Activated naive CD4-positive, alpha-beta T cell treated with anti-CD3 and anti-CD28 coated beads, Interleukin-2, amount 10 ng/mL, durations not matched to agents 7 days and 5 days (primary cell): ENCODE data around the gene TRIM37.
A peak's percentile ranks its signal among the peaks of the same experiment; 100 is the strongest.

ENCODE experiments used
- CTCF ChIA-PET: fragments of 350-600 bp; sonication (Branson Sonifier 250); formaldehyde crosslinking; loops from one replicate; lab custom pipeline; 2021; ENCODE audit warnings: antibody characterized with exemption; lab: Charles Lee
- DNase-seq: peaks from one replicate; pipeline ENCODE4 v3.0.0-alpha.2; 2020
- H3K27ac Mint-ChIP-seq: one replicate; pipeline ENCODE4 v1.8.0; 2021; ENCODE audit warnings: mild to moderate bottlenecking, moderate library complexity, mixed read lengths
- H3K27me3 Mint-ChIP-seq: one replicate; pipeline ENCODE4 v1.8.0; 2021; ENCODE audit warnings: mild to moderate bottlenecking, mixed read lengths
- H3K36me3 Mint-ChIP-seq: one replicate; pipeline ENCODE4 v1.8.0; 2021; ENCODE audit warnings: mixed read lengths
- H3K4me1 Mint-ChIP-seq: one replicate; pipeline ENCODE4 v1.8.0; 2021; ENCODE audit warnings: mixed read lengths
- H3K4me3 Mint-ChIP-seq: one replicate; pipeline ENCODE4 v1.8.0; 2021; ENCODE audit warnings: mild to moderate bottlenecking, moderate library complexity, mixed read lengths
- H3K9me3 Mint-ChIP-seq: one replicate; pipeline ENCODE4 v1.8.0; 2021; ENCODE audit warnings: mixed read lengths

Gene TRIM37

GRCh38 chr17:59002126-59002525 is 104.6 kb downstream of the TRIM37 start:
- H3K36me3 Mint-ChIP-seq = peaks cover 21% of the 10 kb centered on the region
- CTCF ChIA-PET = interaction anchor here (4.7 to 5.3 kb wide), 2 partner anchors 291 to 482 kb away, joined by 29 to 35 read pairs; no protein-coding TSS in a partner anchor
- peaks cover 24% of the 10 kb centered on the region for H3K4me1 Mint-ChIP-seq
- no peaks in the 10 kb centered on the region for H3K9me3 Mint-ChIP-seq
- DNase-seq = no peak
- no peak overlapping the region for H3K4me3 Mint-ChIP-seq
- peak overlapping the region; percentile 96 for H3K27ac Mint-ChIP-seq
- no peaks in the 10 kb centered on the region for H3K27me3 Mint-ChIP-seq

DNA sequence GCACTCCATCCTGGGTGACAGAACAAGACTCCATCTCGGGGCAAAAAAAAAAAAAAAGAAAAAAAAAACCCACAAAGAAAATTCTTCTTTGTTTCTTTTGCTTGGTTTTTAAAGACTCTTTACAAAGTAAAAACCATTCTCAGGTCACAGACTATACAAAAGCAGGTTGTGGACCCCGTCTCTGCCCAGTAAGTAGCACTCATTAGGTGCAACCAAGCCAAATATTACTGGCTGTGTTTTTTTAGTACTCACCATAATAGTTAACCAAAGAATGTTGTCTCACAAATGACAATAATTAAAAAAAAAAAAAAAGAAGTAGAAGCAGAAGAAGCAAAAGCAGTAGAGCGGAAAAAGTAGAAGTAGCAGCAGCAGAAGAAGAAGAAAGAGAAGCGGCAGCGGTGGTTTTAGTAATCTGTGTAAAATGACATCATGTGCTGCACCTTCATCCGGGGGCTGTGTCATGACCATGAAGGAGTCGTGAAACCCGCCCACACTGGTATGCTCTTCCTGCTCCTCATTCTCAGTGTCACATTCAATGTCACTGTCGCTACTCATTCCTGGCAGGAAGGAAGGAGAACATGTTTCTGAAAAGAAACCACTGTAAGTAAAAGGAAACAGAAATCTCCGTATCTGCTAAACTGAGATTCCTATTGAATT is 105.4 kb downstream of the TRIM37 start:
- H3K4me1 Mint-ChIP-seq = peaks cover 24% of the 10 kb centered on the region
- H3K27ac Mint-ChIP-seq = peak overlapping the region; percentile 96
- H3K36me3 Mint-ChIP-seq = peaks cover 23% of the 10 kb centered on the region
- H3K9me3 Mint-ChIP-seq = no peaks in the 10 kb centered on the region
- H3K27me3 Mint-ChIP-seq = no peaks in the 10 kb centered on the region
- CTCF ChIA-PET = interaction anchor here (0.7 to 4.7 kb wide), 4 partner anchors 26 to 482 kb away, joined by 3 to 29 read pairs (median 4); no protein-coding TSS in a partner anchor
- H3K4me3 Mint-ChIP-seq = peak overlapping the region; percentile 74
- peak; percentile 86 for DNase-seq

- DNase-seq = no peak
- H3K27ac Mint-ChIP-seq = no peak overlapping the region
Measured at GRCh38 chr17:59000022-59000421, 106.7 kb downstream of the TRIM37 start.

GRCh38 chr17:58999500-58999899 is 107.2 kb downstream of the TRIM37 start:
- peaks cover 22% of the 10 kb centered on the region for H3K36me3 Mint-ChIP-seq
- H3K27me3 Mint-ChIP-seq = no peaks in the 10 kb centered on the region
- H3K4me3 Mint-ChIP-seq = no peak overlapping the region
- no peak for DNase-seq
- H3K27ac Mint-ChIP-seq = no peak overlapping the region
- H3K9me3 Mint-ChIP-seq = no peaks in the 10 kb centered on the region
- CTCF ChIA-PET = no interaction called here
- H3K4me1 Mint-ChIP-seq = peaks cover 21% of the 10 kb centered on the region

More at GRCh38 chr17:59000022-59000421, 106.7 kb downstream of the TRIM37 start:
- Mint-ChIP-seq H3K9me3 (no peaks in the 10 kb centered on the region), H3K4me1 (peaks cover 24% of the 10 kb centered on the region), H3K4me3 (no peak overlapping the region), H3K36me3 (peaks cover 24% of the 10 kb centered on the region), H3K27me3 (no peaks in the 10 kb centered on the region)
- CTCF ChIA-PET = interaction anchor here (1.1 kb wide), 1 partner anchor 412 kb away, joined by 3 read pairs; no protein-coding TSS in a partner anchor

- CTCF ChIA-PET = no interaction called here
- Mint-ChIP-seq H3K27ac (no peak overlapping the region), H3K9me3 (no peaks in the 10 kb centered on the region), H3K36me3 (peaks cover 23% of the 10 kb centered on the region), H3K4me3 (no peak overlapping the region), H3K27me3 (no peaks in the 10 kb centered on the region), H3K4me1 (peaks cover 19% of the 10 kb centered on the region)
- DNase-seq = no peak
Measured at GRCh38 chr17:58998871-58999270, 107.8 kb downstream of the TRIM37 start.

DNA sequence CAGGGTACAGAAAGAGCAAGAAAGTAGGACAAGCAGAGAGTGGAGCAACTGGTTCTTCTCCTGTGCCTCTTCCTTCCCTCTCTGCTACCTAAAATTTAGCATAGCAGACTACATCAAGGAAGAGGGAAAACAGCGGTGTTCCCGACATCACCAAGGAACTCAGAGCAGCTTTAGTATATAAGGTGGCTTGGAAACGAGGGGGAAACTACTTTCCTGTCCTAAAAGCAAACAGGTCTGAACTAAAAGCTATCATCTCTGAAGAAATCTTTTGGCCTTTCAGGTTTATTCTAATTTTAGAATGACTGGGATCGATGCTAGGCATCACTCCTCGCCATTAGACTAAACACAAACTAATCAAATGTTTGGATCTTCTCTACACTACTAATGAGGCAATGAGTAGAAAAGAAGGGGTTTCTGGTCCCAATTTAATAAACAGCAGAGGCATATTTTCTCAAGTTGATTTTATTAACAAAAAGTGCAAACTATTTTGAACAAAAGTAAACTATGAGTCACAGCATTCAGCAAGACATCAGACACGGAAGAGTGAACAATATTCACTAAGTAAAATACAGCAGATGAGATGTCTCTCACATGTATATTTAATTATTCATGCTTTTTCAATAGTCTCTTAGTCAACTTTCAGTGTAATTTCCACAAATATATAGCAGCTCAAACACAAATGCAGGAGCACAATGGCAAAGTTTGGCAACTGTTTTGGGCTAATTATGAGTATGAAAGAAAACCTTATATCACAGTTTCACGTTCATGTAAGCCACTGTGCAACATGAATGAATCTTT is 108.7 kb downstream of the TRIM37 start:
- no peaks in the 10 kb centered on the region for H3K27me3 Mint-ChIP-seq
- no peak overlapping the region for H3K4me3 Mint-ChIP-seq
- no peak for DNase-seq
- H3K4me1 Mint-ChIP-seq = peaks cover 19% of the 10 kb centered on the region
- no peak overlapping the region for H3K27ac Mint-ChIP-seq
- peaks cover 26% of the 10 kb centered on the region for H3K36me3 Mint-ChIP-seq
- no peaks in the 10 kb centered on the region for H3K9me3 Mint-ChIP-seq
- CTCF ChIA-PET = no interaction called here

DNA sequence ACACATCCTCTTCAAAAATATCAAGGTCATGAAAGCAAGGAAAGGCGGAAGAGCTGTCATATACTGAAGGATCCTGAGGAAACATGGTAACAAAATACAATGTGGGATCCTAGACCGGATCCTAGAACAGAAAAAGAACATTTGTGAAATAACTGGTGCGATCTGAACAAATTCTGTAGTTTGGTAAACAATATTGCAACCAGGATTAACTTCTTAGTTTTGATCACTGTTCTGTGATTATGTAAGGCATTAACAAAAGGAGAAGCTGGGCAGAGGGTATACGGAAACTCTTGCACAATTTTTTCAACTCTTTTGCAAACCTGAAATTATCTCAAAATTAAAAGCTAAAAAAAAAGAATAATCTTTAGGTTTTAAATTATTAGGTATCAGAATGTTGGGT is 109.7 kb downstream of the TRIM37 start:
- no peaks in the 10 kb centered on the region for H3K27me3 Mint-ChIP-seq
- H3K4me3 Mint-ChIP-seq = no peak overlapping the region
- CTCF ChIA-PET = no interaction called here
- peaks cover 27% of the 10 kb centered on the region for H3K36me3 Mint-ChIP-seq
- peaks cover 16% of the 10 kb centered on the region for H3K4me1 Mint-ChIP-seq
- no peak for DNase-seq
- H3K27ac Mint-ChIP-seq = no peak overlapping the region
- no peaks in the 10 kb centered on the region for H3K9me3 Mint-ChIP-seq

DNA sequence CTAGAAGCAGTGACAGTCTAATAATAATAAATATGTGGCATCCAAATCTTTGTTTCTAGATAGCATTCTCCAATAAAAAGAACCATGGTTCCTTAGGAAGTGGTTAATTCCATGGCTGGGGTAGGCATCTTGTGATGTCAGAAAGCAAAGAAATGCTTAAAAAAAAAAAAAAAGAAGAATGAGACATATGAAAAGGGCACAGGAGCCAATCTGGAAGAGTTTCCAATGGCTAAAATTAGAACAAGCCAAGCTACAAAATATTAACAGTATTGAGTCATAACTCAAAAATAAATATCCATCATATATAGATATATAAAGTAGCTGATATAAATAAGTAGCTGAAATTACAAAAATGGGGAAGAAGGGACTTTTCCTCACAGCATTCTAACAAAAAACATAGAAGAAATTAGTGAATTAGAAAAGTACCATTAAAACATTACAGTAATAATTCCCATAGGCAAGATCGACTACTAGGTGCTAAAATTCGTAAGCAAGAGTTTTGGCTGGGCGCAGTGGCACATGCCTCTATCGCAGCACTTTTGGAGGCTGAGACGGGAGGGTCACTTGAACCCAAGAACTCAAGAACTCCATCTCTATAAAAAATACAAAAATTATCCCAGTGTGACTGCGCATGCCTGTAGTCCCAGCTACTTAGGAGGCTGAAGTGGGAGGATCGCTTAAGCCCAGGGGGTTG is 111.3 kb downstream of the TRIM37 start:
- CTCF ChIA-PET = interaction anchor here (0.6 to 0.8 kb wide), 2 partner anchors 16 to 436 kb away, joined by 3 read pairs; no protein-coding TSS in a partner anchor
- H3K27me3 Mint-ChIP-seq = no peaks in the 10 kb centered on the region
- H3K9me3 Mint-ChIP-seq = no peaks in the 10 kb centered on the region
- no peak overlapping the region for H3K4me3 Mint-ChIP-seq
- no peak overlapping the region for H3K27ac Mint-ChIP-seq
- H3K4me1 Mint-ChIP-seq = peaks cover 4% of the 10 kb centered on the region
- no peak for DNase-seq
- peaks cover 21% of the 10 kb centered on the region for H3K36me3 Mint-ChIP-seq

DNA sequence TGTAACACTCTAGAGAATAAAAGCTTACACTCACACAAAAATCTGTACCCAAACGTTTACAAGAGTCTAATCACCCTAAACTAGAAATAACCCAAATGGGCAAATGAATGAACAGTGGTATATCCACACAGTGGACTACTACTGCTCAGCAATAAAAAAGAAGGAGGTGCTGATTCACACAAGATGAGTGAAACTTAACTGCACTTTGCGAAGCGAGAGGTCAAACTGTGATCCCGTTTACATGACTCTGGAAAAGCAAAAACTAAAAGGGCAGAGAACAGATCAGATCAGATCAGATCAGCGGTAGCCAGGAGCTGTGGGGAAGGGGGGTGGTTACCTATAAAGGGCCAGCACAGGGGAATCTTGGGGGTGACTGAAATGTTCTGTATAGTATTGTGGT is 113.4 kb downstream of the TRIM37 start:
- peaks cover 19% of the 10 kb centered on the region for H3K36me3 Mint-ChIP-seq
- H3K4me3 Mint-ChIP-seq = no peak overlapping the region
- H3K27ac Mint-ChIP-seq = no peak overlapping the region
- no peaks in the 10 kb centered on the region for H3K4me1 Mint-ChIP-seq
- H3K27me3 Mint-ChIP-seq = no peaks in the 10 kb centered on the region
- CTCF ChIA-PET = no interaction called here
- H3K9me3 Mint-ChIP-seq = no peaks in the 10 kb centered on the region
- no peak for DNase-seq

GRCh38 chr17:58991718-58992331 is 114.9 kb downstream of the TRIM37 start:
- no peak overlapping the region for H3K4me3 Mint-ChIP-seq
- H3K36me3 Mint-ChIP-seq = peaks cover 12% of the 10 kb centered on the region
- no peaks in the 10 kb centered on the region for H3K4me1 Mint-ChIP-seq
- H3K27me3 Mint-ChIP-seq = no peaks in the 10 kb centered on the region
- H3K27ac Mint-ChIP-seq = no peak overlapping the region
- CTCF ChIA-PET = no interaction called here
- no peaks in the 10 kb centered on the region for H3K9me3 Mint-ChIP-seq
- DNase-seq = no peak

DNA sequence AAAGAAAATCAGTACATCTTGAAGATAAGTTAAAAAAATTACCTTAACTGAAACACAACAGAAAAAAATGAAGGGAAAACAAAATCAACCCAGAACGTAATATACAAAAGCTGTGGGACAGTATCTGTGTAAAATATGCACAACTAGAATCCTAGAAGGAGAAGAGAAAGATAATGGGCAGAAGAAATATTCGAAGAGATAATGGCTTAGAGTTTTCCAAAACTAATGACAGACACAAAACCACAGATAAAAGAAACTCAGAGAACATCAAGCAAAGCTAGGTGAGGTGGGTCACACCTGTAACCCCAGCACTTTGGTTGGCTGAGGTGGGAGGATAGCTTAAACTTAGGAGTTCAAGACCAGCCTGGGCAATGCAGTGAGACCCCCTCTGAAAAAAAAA is 117.1 kb downstream of the TRIM37 start:
- no peak for DNase-seq
- Mint-ChIP-seq H3K27me3 (no peaks in the 10 kb centered on the region), H3K9me3 (no peaks in the 10 kb centered on the region), H3K27ac (no peak overlapping the region), H3K36me3 (peaks cover 9% of the 10 kb centered on the region), H3K4me1 (no peaks in the 10 kb centered on the region), H3K4me3 (no peak overlapping the region)
- CTCF ChIA-PET = no interaction called here

- CTCF ChIA-PET = no interaction called here
- no peak for DNase-seq
- Mint-ChIP-seq H3K36me3 (peaks cover 3% of the 10 kb centered on the region), H3K9me3 (no peaks in the 10 kb centered on the region), H3K27ac (no peak overlapping the region), H3K4me3 (no peak overlapping the region), H3K4me1 (no peaks in the 10 kb centered on the region), H3K27me3 (no peaks in the 10 kb centered on the region)
Measured at GRCh38 chr17:58985971-58986370, 120.7 kb downstream of the TRIM37 start.

GRCh38 chr17:58985367-58985766 is 121.3 kb downstream of the TRIM37 start:
- no peak overlapping the region for H3K4me3 Mint-ChIP-seq
- CTCF ChIA-PET = no interaction called here
- no peak overlapping the region for H3K27ac Mint-ChIP-seq
- H3K4me1 Mint-ChIP-seq = no peaks in the 10 kb centered on the region
- no peaks in the 10 kb centered on the region for H3K27me3 Mint-ChIP-seq
- peaks cover 3% of the 10 kb centered on the region for H3K36me3 Mint-ChIP-seq
- no peak for DNase-seq
- H3K9me3 Mint-ChIP-seq = no peaks in the 10 kb centered on the region

DNA sequence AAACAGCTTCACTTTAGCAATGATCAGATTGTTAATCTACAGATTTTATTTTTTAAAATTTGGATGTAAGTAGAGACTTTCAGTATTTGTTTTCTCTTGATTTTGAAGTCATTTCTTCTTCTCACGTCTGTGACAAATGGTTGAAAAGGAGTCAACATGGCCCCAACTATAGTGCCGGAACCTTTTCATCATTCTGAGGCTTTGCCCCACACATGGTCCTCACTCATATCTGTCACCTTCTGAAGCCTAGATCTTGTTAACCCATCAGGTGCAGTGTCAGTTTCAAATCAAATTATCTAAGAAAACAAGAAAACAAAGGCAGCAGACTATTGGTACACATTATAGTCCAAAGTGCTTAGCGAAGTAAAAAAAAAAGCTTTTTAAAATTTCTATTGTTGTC is 124.1 kb downstream of the TRIM37 start:
- no peaks in the 10 kb centered on the region for H3K9me3 Mint-ChIP-seq
- no peak overlapping the region for H3K4me3 Mint-ChIP-seq
- no peaks in the 10 kb centered on the region for H3K27me3 Mint-ChIP-seq
- no peaks in the 10 kb centered on the region for H3K36me3 Mint-ChIP-seq
- no peaks in the 10 kb centered on the region for H3K4me1 Mint-ChIP-seq
- no peak for DNase-seq
- CTCF ChIA-PET = no interaction called here
- H3K27ac Mint-ChIP-seq = no peak overlapping the region
